ENCODE results near the gene RAB25.

- TF ChIP-seq CTCF (IDR thresholded peaks at IDR 0.05) = no peak
- no peak for TF ChIP-seq POLR2A (IDR thresholded peaks at IDR 0.05)
Measured at GRCh38 chr1:156021093-156021428, 39.9 kb upstream of the RAB25 start.

All from lower leg skin (tissue), 3 donors.